HL-60 (cell line): ENCODE results near the gene PROS1.

Experiments
- DNase-seq, 2 experiments: peaks; one replicate each; pipeline ENCODE4 v3.0.0-alpha.2; 2010 to 2020; ENCODE audit warnings: low read depth in 1 of 2, low spot score in 1 of 2
- H3K27ac ChIP-seq: fragments of 250-450 bp; sonication (Bioruptor Pico); replicated peaks from 2 replicates; pipeline ENCODE4 v1.5.1; 2020; ENCODE audit warnings: mild to moderate bottlenecking, moderate library complexity
- H3K27me3 ChIP-seq: fragments of 250-450 bp; sonication (Bioruptor Pico); 2 replicates; pipeline ENCODE4 v1.5.1; 2021; ENCODE audit warnings: mild to moderate bottlenecking, moderate library complexity; ENCODE audit not compliant: insufficient read depth, poor library complexity, severe bottlenecking
- H3K4me3 ChIP-seq: replicated peaks from 2 replicates; pipeline ENCODE4 v1.5.1; 2011; ENCODE audit warnings: mild to moderate bottlenecking, control low read depth, low read length; ENCODE audit not compliant: insufficient read depth
- GABPA ChIP-seq: IDR thresholded peaks from 2 replicates; pipeline ENCODE4 v1.6.1; 2012; ENCODE audit warnings: low read depth
- POLR2AphosphoS5 ChIP-seq: IDR thresholded peaks from 2 replicates; pipeline ENCODE4 v1.6.1; 2012; ENCODE audit warnings: low read depth
- SPI1 ChIP-seq: IDR thresholded peaks from 2 replicates; pipeline ENCODE4 v1.6.1; 2012; ENCODE audit warnings: low read depth, mild to moderate bottlenecking, borderline replicate concordance
- TF ChIP-seq, protein P1 (sequence below): IDR thresholded peaks from one replicate; pipeline ENCODE4 v1.5.1; 2011; ENCODE audit warnings: low read length, control low read depth, inconsistent platforms; ENCODE audit not compliant: insufficient read depth
- TF ChIP-seq, protein P2 (sequence below): IDR thresholded peaks from 2 replicates; pipeline ENCODE4 v1.6.1; 2012; ENCODE audit warnings: low read depth; ENCODE audit not compliant: insufficient replicate concordance

PROS1 gene

GRCh38 chr3:94009608-94010007 lies 35.9 kb upstream of the PROS1 start:
- H3K4me3 ChIP-seq: no peak overlapping the region
- no peak for DNase-seq
- TF ChIP-seq POLR2AphosphoS5: no peak

GRCh38 chr3:94008253-94008652 lies 34.6 kb upstream of the PROS1 start:
- no peak overlapping the region for H3K27ac ChIP-seq
- no peaks in the 10 kb centered on the region for H3K27me3 ChIP-seq
- TF ChIP-seq, protein P1, sequence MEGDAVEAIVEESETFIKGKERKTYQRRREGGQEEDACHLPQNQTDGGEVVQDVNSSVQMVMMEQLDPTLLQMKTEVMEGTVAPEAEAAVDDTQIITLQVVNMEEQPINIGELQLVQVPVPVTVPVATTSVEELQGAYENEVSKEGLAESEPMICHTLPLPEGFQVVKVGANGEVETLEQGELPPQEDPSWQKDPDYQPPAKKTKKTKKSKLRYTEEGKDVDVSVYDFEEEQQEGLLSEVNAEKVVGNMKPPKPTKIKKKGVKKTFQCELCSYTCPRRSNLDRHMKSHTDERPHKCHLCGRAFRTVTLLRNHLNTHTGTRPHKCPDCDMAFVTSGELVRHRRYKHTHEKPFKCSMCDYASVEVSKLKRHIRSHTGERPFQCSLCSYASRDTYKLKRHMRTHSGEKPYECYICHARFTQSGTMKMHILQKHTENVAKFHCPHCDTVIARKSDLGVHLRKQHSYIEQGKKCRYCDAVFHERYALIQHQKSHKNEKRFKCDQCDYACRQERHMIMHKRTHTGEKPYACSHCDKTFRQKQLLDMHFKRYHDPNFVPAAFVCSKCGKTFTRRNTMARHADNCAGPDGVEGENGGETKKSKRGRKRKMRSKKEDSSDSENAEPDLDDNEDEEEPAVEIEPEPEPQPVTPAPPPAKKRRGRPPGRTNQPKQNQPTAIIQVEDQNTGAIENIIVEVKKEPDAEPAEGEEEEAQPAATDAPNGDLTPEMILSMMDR: no peak
- TF ChIP-seq POLR2AphosphoS5 (no peak), GABPA (no peak), SPI1 (no peak)
- TF ChIP-seq, protein P2, sequence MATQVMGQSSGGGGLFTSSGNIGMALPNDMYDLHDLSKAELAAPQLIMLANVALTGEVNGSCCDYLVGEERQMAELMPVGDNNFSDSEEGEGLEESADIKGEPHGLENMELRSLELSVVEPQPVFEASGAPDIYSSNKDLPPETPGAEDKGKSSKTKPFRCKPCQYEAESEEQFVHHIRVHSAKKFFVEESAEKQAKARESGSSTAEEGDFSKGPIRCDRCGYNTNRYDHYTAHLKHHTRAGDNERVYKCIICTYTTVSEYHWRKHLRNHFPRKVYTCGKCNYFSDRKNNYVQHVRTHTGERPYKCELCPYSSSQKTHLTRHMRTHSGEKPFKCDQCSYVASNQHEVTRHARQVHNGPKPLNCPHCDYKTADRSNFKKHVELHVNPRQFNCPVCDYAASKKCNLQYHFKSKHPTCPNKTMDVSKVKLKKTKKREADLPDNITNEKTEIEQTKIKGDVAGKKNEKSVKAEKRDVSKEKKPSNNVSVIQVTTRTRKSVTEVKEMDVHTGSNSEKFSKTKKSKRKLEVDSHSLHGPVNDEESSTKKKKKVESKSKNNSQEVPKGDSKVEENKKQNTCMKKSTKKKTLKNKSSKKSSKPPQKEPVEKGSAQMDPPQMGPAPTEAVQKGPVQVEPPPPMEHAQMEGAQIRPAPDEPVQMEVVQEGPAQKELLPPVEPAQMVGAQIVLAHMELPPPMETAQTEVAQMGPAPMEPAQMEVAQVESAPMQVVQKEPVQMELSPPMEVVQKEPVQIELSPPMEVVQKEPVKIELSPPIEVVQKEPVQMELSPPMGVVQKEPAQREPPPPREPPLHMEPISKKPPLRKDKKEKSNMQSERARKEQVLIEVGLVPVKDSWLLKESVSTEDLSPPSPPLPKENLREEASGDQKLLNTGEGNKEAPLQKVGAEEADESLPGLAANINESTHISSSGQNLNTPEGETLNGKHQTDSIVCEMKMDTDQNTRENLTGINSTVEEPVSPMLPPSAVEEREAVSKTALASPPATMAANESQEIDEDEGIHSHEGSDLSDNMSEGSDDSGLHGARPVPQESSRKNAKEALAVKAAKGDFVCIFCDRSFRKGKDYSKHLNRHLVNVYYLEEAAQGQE: no peak
- no peak for DNase-seq
- no peak overlapping the region for H3K4me3 ChIP-seq

More at GRCh38 chr3:94009608-94010007, 35.9 kb upstream of the PROS1 start:
- no peaks in the 10 kb centered on the region for H3K27me3 ChIP-seq
- no peak overlapping the region for H3K27ac ChIP-seq

DNA sequence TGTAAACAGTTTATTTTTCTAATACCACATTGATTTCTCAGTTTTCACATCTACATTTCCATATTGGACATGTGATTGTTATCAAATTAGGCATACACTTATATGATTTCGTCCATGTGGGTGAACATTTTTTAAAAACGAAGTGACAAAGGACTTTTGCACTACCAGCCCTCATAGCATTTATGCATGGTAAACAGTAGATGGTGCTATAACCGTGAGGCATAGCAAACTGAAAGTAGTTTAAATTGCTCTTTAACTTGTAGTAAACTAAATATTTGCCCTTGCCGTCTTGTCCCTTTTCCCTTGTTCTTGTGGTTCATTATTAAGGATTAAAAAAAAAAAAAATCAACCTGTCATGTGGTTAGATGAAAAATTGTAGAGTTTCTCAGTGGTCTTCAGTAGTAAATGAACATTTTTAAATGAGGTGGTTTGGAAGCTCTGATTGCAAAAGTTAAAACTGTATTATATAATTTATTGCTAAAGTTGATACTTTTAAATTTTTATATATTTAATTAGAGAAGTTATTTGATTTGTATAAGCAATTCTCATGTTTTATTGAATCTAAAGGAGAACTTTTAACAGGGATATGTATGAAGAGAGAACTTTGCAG lies 30.7 kb upstream of the PROS1 start:
- peak; percentile 18 to 20 for DNase-seq
- no peaks in the 10 kb centered on the region for H3K27me3 ChIP-seq
- no peak for TF ChIP-seq GABPA
- TF ChIP-seq, protein P1: peak; percentile 77
- no peak overlapping the region for H3K27ac ChIP-seq
- no peak overlapping the region for H3K4me3 ChIP-seq

- no peak overlapping the region for H3K4me3 ChIP-seq
- DNase-seq: no peak
- TF ChIP-seq GABPA: no peak
- TF ChIP-seq, protein P1: no peak
- TF ChIP-seq SPI1: no peak
- TF ChIP-seq POLR2AphosphoS5: no peak
- TF ChIP-seq, protein P2: no peak
Measured at GRCh38 chr3:94001827-94002495, 28.3 kb upstream of the PROS1 start.

More at GRCh38 chr3:94001827-94002495, 28.3 kb upstream of the PROS1 start:
- Histone ChIP-seq H3K27ac (no peak overlapping the region), H3K27me3 (no peaks in the 10 kb centered on the region)
